ENCODE measurements around the gene RYR2.

The RYR2 gene

DNA sequence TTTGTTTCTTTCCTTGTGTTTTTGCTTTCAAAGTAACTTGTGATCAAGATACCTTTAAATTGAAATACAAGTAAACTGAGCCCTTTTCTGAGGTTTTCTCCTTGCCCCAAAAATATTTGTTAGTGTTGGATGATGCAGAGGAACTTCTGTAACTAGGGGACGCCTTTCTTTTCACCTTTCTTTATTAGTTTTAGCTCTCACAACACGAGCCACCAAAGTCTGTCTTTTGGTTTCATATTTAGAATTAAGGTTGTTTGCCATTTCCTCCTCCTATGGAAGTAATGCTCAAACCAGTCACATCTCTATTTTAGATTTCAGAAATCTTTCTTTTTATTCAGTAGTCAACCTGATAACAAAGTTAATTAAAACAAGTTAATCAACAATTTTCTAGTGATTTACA lies 727.9 kb downstream of the RYR2 start:
- TF ChIP-seq, protein P1, sequence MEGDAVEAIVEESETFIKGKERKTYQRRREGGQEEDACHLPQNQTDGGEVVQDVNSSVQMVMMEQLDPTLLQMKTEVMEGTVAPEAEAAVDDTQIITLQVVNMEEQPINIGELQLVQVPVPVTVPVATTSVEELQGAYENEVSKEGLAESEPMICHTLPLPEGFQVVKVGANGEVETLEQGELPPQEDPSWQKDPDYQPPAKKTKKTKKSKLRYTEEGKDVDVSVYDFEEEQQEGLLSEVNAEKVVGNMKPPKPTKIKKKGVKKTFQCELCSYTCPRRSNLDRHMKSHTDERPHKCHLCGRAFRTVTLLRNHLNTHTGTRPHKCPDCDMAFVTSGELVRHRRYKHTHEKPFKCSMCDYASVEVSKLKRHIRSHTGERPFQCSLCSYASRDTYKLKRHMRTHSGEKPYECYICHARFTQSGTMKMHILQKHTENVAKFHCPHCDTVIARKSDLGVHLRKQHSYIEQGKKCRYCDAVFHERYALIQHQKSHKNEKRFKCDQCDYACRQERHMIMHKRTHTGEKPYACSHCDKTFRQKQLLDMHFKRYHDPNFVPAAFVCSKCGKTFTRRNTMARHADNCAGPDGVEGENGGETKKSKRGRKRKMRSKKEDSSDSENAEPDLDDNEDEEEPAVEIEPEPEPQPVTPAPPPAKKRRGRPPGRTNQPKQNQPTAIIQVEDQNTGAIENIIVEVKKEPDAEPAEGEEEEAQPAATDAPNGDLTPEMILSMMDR (conservative IDR thresholded peaks at IDR 0.05) = no peak
- TF ChIP-seq ZFX (IDR thresholded peaks at IDR 0.05) = no peak
- H3K27ac ChIP-seq = no peak overlapping the region

DNA sequence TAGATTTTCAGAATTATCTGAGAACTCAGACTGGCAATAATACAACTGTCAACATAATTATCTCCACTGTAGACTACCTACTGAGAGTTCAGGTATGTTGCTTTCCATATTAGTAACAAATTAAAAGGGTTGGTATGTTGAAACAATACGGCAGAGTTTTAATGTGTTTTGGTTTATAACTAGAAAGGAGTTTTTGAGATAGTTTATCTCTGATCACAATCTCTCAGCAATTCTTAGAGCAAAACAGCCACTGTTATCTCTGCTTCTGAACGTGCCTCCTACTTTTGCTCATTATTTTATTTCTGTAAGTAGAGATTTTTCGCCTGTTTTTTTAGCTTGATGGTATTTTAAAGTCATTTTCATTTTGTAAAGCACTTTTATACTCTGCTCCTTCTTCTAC lies 730.0 kb downstream of the RYR2 start:
- no peak for TF ChIP-seq ZFX (IDR thresholded peaks at IDR 0.05)
- TF ChIP-seq, protein P1 (conservative IDR thresholded peaks at IDR 0.05) = no peak
- no peak overlapping the region for H3K27ac ChIP-seq

DNA sequence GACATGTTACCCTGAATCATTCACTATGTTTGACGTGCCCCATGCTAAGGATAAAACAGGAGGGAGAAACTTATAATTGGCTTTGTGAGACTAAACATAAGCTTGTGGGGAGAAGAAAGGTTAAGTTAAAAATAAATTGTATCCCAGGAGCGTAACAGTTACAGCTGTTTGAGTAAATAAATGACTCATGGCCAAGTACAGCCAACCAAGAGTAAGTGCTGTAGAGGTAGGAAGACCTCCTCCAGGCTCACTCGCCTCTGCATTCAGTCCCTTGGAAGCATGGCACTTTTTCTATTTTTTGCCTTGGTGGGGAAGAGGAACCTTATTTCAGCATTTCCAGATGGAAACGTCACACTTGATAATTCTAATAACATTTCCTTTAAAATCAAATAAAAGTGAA lies 732.3 kb downstream of the RYR2 start:
- no peak overlapping the region for H3K27ac ChIP-seq
- no peak for TF ChIP-seq ZFX (IDR thresholded peaks at IDR 0.05)
- TF ChIP-seq, protein P1 (conservative IDR thresholded peaks at IDR 0.05) = no peak

DNA sequence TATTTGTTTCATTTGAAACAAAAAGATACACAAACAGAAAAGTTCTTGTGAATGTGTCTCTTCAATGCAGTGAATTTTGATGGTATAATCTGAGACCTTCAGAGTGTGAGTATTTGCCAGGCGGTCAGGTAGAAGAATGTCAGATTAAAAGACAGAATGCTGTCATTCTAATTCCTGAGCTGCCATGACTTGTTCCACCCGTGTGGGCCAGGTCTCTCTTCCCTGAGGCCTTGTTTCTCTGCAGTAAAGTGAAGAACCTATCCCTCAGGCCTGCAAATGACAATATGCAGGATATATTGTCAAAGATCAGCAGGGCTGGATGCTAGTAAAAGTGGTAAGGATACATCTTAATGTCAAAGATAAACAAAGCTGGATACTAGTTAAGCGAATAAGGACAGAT lies 737.4 kb downstream of the RYR2 start:
- H3K27ac ChIP-seq = no peak overlapping the region
- TF ChIP-seq, protein P1 (conservative IDR thresholded peaks at IDR 0.05) = no peak
- no peak for TF ChIP-seq ZFX (IDR thresholded peaks at IDR 0.05)

DNA sequence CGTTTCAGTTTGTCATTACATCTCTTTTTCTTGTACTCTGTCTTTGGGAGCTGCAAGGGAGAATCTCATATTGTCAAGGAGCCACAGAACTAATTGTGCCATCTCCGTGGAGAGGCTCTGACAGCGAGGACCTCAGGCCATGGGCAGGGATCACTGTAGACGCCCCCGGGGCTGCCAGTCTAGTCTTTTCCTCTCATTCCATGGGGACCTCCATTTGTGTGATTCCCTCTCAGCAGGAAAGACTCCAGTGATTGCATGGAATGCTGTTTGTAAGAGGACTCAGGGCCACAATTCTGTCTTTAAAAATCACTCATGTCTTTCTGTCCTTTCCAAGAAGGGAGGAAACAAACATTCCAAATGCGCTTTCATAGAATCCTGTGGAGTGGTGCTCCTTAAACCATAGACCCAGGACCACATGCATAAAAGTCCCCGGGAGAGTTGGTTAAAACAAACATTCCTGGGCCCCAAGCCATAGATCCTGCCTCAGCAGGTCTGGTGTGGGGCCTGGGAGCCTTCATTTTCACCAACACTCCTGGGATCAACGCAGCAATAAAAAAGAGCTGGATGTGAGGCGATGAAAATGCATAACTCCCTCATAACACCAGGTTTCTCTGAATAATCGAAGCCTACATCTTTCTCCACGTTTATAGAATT lies 744.2 kb downstream of the RYR2 start:
- no peak overlapping the region for H3K27ac ChIP-seq
- TF ChIP-seq, protein P1 (conservative IDR thresholded peaks at IDR 0.05) = no peak
- no peak for TF ChIP-seq ZFX (IDR thresholded peaks at IDR 0.05)

DNA sequence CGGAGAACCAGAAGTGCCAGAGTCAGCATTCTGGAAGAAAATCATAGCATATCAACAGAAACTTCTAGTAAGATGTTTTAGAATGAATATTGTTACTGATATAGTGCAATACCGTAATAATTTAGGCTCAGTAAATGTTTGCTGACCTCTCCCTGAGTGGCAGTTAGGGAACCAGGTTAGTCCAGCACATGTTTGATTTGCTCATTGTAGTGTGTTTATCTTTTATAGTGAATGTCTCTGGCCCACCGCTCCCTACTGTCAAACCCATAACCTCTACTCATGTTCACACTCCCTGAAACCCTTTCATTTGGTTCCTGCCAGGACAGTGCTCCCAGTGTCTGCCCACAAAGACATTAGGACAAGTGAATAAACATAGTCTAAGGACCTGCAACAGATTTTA lies 746.1 kb downstream of the RYR2 start:
- H3K27ac ChIP-seq = no peak overlapping the region
- TF ChIP-seq ZFX (IDR thresholded peaks at IDR 0.05) = no peak
- TF ChIP-seq, protein P1 (conservative IDR thresholded peaks at IDR 0.05) = no peak

DNA sequence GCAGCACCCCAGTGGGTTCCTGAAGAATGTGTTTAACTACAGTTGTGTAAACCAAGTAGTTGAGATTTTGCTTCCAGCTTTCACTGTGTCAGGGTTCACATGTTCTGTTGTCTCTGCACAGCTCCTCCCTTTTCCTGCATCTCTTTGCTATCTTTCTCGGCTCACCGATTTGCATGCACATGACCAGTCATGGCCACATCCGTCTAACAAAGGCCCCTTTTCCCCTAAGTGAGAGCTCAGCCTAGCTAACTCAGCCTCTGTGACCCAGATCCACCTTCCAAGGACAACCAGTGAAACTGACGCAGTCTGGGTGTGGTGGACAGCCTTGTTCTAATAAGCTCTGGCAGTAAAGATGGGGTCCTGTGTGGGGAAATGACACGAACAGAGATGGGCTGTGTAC lies 747.6 kb downstream of the RYR2 start:
- no peak overlapping the region for H3K27ac ChIP-seq
- no peak for TF ChIP-seq ZFX (IDR thresholded peaks at IDR 0.05)
- TF ChIP-seq, protein P1 (conservative IDR thresholded peaks at IDR 0.05) = no peak
